Activated CD4-positive, alpha-beta T cell treated with anti-CD3 and anti-CD28 coated beads for 48 hours (primary cell): ENCODE results near the gene AKNA.
A peak's percentile ranks its signal among the peaks of the same experiment; 100 is the strongest.

Experiments used
- DNase-seq: peaks from one replicate; pipeline ENCODE4 v3.0.0-alpha.2; 2020

Gene AKNA

DNA sequence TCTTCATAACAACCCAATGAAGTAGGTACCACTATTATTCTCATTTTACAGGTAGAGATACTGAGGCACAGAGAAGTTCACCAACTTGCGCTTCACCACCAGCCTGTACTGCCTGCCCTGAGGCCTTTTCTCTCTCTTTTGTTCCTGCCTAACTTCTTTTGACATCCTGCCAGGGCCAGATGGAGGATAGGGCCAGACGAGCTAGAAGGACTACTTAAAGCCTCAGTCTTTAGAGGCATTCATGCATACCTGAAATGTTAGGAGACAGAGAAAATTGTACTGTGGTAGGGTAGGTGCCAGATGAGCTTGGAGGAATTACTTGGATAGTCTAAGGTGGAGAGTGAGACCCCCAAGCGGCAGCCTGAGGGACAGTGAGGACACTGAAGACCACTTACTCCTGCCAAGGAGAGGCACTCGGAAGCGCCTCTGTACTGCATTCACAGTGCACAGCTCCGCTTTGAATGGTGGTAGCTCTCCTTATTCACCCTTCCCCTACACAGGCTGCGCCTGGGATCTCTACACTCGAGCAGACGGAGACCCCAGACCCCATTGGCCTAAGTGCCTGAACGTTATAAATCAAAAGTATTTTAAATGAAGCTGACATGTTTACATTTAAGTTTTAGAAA is 71.1 kb downstream of the AKNA start:
- peak; percentile 1 for DNase-seq

DNA sequence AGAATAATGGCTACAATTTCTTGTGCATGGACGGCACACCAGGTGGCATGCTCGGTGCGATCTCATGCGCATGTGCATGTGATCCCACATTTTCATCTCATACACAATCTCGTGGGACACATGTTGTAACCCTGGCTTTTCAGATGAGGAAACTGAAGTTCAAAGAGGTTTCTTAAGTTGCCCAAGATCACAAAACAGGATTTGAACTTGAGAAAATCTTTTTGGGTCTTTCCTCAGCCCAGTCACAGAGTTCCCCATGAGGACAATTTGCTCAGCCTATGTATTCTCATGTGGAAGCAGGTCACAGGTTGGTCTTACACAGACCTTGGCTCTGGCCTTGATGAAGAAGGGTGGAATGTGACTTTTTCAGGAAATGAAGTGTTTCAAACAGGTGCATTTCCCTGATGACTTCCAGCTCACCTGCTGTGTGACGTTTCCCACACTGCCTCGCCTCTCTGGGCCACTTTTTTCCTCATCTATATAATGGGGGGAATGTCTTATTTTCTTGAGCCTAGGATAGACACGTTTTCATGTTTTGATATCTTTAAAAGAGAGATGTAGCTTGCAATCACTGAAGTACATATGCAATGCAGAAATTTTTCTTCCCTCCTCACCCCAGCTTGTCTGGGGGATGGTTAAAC is 71.9 kb downstream of the AKNA start:
- DNase-seq, result peak; percentile 0

DNA sequence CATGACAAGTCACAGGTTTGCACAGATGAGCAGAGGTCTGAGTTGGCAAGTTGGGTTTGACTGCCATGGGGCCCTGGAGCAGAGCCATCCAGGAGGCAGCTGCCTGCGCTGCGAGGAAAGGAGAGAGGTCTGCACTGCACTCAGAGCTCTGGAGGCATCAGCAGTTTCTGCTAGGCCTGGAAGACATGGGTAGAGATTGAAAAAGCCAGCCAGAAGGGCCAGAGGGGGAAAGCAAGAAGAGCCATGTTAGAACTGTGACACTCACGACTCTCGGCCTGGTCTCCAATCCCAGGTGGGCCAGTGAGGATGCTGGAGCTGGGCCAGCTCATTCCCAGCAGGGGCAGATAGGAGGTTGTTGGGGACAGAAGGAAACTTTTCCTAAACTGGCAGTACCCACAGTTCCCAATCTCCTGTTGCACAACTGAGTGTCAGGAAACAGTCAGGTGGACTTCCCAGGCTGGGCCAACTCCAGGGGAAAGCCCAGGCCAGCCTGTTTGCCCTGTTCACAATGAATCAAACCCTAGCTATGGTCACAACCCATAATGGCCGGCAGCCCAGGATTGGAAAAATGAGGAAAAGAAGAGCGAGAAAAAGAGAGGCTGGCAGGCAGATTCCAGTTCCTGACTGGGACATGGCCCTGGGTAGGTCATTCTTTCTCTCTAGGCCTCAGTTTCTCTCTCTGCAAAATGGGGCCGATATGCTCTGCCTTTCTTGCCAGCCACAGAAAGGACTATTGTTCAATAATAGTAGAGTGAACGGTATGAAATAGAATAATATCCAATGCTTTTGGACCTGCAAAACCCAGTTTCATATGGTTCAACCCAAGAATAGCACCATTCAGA is 72.7 kb downstream of the AKNA start:
- peak; percentile 1 for DNase-seq

DNA sequence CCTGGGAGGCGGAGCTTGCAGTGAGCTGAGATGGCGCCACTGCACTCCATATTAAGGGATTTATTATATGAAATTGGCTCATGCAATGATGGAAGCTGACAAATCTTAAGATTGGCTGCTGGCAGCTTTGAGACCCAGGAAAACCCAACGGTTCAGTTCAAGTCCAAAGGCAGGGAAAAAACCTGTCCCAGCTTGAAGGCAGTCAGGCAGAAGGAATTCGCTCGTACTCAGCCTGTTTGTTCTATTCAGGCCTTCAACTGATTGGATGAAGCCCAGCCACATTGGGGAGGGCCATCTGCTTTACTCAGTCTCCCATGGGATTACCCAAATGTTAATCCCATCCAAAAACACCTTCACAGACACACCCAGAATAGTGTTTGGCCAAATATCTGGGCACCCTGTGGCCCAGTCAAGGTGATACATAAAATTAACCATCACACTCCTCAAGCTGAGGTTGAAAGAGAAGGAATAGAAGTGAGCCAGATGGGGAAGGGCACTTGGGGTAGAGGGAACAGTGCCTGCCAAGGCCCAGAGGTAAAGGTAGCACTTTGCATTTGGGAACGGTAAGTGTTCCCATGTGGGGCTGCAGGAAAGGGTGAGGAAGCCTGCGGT is 73.4 kb downstream of the AKNA start:
- no peak for DNase-seq

DNA sequence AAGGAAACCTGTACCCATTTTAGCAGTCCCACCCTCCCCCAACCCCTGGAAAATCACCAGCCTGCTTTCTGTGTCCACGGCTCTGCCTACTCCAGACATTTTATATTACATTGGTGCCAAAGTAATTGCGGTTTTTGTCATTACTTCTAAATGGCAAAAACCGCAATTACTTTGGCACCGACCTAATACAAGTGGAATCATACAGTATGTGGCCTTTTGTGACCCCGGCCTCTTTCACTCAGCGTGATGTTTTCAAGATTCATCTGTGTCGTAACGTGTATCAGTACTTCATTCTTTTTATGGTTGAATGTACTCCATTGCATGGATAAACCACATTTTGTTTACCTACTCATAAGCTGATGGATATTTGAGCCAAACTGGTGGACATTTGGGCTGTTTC is 74.6 kb downstream of the AKNA start:
- no peak for DNase-seq

DNA sequence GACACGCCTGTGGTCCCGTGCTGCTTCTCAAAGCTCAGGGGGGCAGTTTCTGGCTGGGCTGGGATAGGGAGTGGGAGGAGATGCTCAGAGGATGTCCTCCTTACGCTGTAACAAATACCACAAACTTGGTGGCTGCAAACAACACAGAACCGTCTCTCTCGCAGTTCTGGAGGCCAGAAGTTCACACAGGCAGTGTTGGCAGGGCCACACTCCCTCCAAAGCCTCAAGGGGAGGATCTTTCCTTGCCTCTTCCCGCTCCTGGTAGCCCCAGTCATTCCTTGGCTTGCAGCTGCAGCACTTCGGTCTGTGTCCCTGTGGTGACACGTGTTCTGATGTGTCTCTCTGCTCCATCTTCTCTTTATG is 75.3 kb downstream of the AKNA start:
- DNase-seq, result peak; percentile 1

DNA sequence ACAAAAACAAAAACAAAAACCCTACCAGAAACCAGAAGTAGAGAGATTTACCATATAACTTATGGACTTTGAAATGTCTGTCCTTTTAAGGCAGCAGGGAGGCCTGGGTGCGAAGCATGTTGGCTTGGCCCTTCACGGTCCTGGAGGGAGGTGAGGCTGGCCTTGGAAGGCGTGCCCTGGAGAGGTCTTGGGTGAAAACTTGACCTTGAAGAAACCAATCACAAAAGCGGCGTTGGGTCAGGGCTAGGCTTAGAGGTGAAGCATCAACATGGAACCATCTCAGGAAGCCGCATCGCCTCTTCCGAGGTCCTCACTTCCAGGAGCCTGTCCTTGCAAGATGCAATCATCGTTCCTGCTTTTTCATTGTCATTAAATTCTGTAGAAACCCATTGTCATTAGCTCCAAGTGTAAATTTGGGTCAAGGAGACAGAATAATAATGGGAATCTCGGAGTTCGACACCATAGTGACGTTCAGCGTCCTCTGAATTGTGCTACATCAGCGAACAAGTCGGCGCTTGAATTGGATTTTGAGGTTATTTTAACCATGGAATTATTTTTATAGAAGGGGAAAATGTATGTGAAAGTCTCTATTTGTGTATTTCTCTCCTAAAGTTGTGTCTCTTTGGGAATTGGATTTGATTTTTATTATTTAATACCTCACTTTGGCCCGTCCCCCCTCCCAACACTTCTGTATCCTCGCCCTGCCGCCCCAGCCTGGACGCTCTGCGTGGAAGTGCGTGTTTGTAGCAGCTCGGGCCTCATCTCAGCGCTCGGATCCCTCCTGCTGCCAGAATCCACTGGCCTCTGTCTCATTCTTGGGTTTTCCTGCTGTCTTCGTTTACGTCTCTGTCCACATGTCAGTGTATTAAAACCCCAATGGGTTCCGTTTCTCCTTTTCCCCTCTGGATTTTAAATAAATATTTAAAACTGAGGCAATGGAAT is 75.9 kb downstream of the AKNA start:
- DNase-seq, result no peak

DNA sequence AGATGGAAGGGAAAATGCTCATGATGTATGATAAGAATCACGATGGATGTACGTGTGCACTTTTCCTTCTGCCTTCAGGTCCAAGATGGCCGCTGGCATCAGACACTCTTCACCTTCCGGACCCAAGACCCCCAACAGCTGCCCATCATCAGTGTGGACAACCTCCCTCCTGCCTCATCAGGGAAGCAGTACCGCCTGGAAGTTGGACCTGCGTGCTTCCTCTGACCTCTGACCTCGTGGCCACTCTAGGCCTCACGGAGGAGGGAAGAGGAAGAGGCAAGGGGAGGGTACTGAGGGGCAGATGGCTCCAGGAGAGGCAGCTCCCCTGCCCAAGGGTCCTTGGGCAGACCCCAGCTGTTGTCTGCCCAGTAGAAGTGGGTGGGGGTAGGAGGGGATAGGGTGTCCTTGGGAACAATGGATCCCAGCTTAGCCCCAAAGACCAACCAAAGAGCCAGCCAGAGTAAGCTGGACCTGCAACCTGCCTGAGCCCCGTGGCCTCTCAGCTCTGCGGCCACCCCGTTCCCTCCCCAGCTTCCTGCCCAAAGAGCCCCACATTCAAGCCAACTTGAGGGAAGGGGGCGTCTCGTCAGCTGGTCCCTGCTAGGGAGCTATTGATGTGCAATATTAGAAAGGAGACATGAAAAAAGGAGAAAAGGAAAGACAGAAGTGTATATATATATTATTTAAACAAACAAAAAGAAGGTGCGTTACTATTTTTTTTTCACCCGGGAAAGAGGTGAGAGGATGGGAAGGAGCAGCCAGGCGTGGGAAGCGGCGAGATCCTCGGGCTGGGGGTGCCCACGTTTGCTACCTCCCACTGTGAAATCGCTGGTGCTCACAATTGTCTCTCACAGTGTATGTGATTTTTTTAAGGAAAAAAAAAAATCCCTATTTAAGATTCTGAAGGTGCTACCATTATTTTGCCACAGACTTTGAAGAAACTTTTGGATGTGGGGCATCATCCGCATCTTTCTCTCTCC is 77.0 kb downstream of the AKNA start:
- DNase-seq, result peak; percentile 0

DNA sequence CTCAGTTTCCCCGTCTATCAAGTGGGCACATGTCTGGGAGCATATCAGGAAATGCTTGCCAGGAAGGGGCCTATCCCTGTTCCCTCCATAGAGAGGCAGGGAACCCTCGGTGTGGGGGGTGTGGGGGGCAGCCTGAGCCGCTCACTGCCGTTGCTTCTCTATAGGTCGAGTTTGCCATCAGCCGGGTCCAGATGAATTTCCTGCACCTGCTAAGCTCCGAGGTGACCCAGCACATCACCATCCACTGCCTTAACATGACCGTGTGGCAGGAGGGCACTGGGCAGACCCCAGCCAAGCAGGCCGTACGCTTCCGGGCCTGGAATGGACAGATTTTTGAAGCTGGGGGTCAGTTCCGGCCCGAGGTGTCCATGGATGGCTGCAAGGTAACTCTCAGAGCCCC is 78.7 kb downstream of the AKNA start:
- DNase-seq, result peak; percentile 0

DNA sequence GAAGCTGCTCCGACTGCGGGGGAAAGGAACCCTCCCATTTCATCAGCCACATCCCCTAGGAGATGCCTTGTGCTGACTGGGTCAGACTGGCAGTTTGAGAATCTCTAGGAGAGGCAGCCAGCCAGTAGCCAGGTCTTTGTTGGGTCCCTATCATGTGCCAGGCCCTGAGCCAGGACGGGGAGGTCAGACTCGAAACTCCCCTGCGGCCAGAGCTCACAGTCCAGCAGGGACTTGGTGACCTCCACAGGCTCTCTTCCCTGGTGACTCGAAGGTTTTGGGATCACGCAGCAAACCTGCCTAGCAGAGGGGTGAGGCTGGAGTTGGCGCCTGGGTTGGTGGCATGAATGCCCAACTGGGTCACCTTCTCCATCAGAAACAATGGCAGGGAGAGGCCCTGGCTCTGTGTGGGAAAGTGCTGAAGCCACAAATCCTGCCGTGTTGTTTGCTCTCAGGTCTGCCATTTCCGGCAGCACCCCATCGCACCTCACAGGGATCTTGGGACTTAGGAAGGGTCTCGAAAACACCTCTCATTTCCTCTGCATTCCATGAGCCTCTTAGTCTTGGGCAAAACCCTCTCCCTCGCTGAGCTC is 79.3 kb downstream of the AKNA start:
- peak; percentile 0 for DNase-seq

DNA sequence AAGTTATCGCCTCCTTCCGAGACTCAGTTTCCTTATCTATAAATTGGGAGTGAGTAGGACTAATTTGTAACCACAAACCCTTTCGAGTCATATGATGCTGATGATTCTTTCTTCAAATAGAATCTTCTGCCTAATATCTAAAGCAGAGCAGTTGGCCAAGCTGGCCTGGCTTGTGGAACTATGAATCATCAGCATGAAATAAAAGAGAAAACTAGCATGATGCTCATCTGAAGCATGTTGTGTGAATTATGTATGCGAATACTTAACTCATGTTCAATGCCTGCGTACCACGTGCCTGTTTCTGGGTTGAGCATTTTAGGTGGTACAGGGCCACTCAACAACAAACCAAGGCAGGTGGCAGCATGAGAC is 79.9 kb downstream of the AKNA start:
- peak; percentile 0 for DNase-seq

DNA sequence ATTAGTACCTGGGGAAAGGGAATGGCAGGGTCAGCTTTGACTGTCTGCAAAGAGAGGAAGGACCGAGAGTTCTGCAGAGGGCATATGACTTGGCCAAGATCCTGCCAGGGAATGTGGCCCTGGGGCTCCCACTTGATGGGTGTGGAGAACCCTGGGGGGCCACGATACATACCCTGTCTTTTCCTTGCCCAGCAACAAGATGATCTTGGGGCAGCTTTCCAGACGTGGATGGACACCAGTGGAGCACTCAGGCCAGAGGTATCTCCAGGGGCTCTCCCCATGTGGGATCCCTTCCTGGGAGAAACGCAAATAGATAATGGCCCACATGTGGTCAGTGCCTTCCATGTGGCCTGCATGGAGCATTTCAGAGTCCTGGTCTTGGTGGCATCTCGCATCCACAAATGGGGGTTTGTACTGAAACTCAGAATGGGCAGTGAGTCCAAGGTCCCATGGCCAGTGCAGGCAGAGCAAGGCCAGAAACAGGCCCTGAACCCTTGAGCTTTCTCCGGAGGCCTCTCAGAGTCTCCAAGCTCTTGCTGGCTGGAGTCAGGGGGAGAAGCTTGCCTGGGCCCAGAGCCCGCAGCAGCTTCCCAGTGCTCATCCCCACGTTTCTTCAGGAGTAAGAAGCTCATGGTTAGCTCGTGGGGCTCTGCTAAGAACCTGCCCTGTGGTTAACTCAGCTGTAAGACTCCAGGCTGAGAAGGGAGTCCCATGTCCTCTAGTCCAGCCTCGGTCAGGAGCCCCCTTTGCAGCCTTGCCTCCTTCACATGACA is 83.2 kb downstream of the AKNA start:
- peak; percentile 1 for DNase-seq

DNA sequence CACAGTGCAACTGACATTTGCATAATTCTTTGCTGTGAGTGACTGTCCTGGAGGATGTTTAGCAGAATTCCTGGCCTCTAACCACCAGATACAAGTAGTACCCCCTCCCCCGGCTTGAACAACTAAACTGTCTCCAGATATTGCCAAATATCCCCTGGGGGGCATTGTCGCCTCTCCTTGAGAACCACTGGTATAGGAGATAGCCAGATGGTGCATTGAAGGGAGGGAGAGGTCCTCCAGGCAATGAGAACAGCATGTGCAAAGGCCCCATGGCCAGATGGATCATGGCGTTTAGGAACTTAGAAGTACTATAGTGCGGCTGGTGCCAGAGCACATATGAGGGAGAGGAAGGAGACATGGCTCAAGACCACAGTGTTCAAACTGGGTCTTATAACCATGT is 83.8 kb downstream of the AKNA start:
- DNase-seq, result peak; percentile 1

DNA sequence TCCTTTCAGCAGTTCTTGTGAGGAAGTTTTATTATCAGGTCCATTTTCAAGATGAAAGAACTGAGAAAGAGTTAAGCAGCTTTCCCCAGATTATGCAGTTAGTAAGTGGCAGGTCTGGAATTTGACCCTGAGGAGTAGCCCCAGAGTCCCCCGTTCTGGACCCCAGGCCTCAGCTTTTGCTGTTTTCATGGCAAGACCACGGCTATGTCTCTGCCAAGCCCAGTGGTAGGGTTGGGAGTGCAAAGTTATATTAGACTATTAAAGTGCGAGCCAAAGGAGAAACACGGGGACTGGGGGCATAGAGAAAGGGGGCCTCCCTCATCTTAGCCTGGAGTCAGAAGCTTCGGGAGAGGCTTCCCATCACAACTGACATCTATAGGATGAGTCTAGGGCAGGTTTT is 84.2 kb downstream of the AKNA start:
- DNase-seq, result peak; percentile 0

DNA sequence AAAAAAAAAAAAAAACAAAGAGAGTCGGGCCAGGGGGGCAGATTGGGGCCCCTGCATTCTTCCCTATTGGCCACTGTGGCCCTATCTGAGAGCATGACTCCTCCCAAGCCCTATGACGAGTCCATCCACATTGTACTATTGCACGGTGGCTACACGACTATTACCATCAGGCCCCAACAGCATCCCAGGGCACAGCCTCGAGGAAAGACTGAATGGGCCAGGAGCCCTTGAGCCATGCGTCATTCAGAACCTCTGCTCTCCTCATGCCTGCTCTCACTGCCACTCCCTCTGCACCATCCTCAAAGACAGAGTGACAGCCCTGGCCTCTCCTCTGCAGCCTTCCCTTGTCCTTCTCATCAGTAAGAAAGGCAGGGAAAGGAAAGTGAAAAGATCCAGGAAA is 85.1 kb downstream of the AKNA start:
- DNase-seq, result no peak

DNA sequence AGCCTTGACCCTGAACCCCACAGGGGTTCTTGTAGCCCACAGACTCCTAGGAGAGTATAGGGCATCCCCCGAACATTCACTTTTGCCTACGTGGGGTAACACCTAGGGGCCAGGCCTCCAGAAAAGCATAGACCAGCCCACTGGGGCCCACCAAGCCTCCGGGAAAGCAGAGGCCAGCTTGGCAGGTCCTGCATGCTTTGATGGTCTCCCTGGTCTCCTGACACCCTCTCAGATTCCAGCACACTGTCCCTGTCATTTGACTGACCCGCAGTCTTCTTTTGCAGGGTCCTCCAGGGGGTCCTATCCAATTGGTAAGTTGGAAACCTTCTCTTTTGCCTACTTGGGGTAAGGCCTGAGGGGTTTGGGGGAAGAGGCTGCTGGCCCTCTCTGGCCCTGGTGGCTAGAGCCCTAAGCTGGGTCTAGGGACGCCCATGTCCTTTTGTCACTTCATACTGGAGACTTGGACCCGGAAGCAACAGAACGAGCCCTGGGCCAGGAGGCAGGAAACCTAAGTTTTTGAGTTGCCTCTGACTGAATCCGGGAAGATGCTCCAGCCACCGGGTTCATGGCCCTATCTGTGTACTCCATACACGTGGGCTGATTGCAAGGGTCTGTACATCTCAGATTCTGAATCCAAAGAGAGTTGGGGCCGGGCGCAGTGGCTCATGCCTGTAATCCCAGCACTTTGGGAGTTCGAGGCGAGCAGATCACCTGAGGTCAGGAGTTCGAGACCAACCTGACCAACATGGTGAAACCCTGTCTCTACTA is 85.8 kb downstream of the AKNA start:
- no peak for DNase-seq

DNA sequence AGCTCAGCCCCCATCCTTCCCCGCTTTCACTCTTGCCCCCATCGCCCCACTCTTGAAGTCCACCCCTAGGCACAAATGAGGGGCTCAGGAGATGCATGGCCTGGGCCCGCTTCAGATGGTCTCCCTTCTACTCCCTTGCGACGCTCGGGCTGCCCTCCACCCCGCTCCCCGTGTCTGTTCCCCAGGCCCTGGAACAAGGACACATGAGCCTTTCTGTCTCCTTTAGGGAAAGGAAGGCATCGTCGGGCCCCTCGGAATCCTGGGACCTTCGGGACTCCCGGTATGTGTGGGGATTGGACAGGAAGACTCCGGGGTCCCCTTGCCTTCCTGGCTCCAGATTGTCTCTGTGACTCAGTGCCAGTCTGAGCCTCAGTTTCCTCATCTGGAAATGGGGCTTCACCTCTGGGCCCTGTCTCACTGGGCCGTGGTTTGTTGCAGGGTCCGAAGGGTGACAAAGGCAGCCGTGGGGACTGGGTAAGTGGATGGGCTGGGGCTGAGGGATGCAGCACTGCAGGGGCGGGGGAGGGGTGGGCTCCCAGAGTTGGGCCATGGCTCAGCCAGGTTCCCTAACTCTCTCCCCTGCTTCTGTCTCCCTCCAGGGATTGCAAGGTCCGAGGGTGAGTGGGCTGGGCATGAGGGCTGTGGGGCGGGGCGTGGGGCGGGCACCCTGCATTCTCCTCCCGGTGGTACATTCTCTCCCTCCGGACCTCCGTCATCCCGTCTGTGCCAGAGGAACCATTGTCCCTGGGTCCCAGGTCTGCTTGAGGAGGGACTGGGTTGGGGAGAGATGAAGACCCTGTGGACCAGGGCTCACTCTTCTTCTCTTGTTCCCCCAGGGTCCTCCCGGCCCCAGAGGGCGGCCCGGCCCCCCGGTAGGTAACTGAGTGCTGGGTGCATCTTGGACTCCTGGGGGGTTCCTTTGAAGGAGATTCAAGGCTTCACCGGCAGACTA is 86.7 kb downstream of the AKNA start:
- peak; percentile 0 for DNase-seq
